Right ventricle myocardium superior (tissue), 1 donor: ENCODE measurements around the gene TNFRSF25. TPM values are rescaled to one million over a fixed set of nuclear protein-coding genes. Genes with fewer than 3 reads are reported as not detected.
A peak's percentile ranks its signal among the peaks of the same experiment; 100 is the strongest.
"Not testable (repeated sequence)": the region's sequence is repeated elsewhere in the genome, so short reads cannot be mapped to it uniquely, and the experiment has no call there.

Experiments
- ATAC-seq: fragments of 200-7000 bp; cut with Tn5 transposase; one replicate; pipeline ENCODE4 v1.9.1; 2020; ENCODE audit warnings: mild to moderate bottlenecking; ENCODE audit not compliant: poor library complexity
- DNase-seq: peaks from one replicate; pipeline ENCODE4 v3.0.0-alpha.2; 2020
- intact Hi-C: fragments of 100-400 bp; cut with DNase I; formaldehyde crosslinking; loops from one replicate; pipeline ENCODE4 v1.11.2; 2022
- total RNA-seq: library from RNA; stranded (reverse); fragmentation: NEBNext Ultra II Directional; extraction: Animal tissue kit (Norgen Biotek cat#: 25700); gene quantifications from one replicate; pipeline ENCODE4 v1.2.1, GENCODE V29; 2021
- donor health status: DM: no; HTN: yes; CAD: no; lungs with severe emphysema.

Gene TNFRSF25
- total RNA-seq, 1 donor from 2014 or later, result 13.7 TPM

DNA sequence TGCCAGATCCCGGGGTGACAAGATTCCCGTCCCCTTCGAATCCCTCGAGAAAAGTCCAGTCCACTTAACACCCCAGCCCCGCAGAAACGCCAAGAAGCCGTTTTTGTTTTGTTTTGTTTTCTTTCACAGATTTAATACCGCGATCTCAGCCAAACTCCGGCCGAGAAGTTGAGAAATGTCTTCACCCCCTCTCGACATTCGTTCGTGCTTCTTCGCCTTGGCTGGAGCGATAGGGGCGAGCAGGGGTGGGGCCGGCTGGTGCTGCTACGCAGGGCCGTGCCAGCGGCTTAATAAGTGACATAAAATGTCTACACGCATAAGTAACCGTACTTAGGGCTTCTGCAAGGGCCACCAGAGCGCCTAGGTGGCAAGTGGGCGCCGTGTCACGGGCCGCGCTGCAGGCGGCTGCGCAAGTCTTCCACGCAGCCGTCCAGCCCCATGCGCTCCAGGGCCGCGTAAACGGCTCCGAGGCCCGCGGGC is 4.9 kb downstream of the TNFRSF25 start:
- DNase-seq (no peak), ATAC-seq (peak; percentile 9)
- intact Hi-C loops, result no loop called here

DNA sequence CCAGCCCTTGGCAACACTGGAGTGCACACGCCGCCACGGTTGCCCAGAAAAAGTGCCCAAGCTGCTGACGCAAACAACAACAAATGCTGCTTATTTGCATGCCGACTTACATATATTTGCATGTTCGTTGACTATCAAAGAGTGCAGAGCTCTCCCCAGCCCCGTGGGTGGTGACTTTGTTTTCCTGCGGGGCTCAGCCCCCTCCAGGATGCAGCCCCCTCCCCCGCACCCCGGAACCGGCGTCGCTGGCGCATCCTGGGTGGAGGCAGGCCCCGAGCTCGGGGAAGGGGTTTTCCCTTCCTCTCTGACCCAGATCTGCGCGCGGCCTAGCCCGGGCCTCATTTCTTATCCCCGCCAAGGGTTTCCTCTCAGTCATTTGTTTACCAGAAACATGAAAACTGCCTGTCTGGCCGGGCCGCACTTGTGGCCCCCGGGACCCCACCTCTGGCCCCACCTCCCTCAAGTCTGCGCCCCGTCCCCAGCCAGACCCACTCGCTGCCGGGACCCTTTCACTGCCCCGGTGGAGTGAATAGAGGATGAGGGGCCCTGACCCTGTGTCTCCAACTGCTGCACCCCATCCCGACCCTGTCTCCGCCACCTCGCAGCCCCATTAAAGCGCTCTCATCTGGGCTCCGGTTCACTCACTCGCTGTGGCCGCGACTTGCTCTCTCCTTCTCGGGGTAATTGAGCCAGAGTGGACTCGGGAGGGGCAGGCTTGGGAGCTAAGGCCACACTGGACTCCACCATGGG is 5.5 kb downstream of the TNFRSF25 start:
- peak; percentile 10 for ATAC-seq
- intact Hi-C loops, result no loop called here

DNA sequence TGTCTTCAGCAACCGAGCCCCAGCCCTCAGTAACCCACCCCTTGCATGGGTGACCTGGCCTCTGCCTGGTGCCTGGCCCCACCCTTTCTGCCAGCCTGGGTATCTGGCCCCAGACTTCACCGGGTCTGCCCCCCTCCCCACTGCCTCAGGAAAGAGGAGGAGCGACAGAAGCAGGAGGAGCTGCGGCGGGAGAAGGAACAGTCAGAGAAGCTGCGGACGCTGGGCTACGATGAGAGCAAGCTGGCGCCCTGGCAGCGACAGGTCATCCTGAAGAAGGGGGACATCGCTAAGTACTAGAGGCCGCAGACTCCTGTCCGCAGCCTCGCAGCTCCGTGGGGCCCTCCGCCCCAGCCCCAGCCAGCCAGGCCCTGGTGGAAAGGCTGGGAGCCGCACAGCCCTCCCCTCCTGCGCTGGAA is 6.1 kb downstream of the TNFRSF25 start:
- ATAC-seq (peak; percentile 14), DNase-seq (no peak)
- intact Hi-C loops, result no loop called here

More for the DNA sequence above, 5.5 kb downstream of the TNFRSF25 start:
- DNase-seq, result no peak

DNA sequence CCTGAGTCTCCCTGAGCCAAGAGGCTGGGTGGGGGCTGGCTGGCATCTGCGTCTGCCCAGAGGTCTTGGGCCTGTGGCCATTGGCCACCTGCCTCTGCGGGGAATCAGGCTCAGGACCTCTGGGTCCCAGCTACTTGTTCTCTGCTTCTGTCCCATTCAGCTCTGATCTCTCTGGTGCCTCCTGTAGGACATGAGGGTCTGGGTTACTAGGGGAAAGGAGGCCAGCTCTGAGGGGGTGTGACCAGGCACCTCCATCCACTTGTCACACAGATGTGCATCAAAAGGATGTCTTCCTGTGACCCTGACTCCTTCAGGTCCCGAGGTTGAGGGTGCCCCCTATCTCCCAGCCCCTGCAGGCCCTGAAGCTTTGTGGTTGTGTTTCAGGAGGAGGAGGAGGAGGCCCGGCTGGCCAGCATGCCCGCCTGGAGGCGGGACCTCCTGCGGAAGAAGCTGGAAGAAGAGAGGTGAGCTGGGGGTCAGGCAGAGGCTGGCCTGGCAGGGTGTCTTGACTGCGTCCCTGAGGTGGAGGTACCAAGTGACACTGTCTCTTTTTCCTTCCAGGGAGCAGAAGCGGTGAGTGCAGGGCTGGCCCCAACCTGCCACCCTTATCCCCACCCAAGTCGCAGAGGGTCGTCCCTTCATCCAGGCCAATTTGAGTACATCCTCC is 9.0 kb downstream of the TNFRSF25 start:
- DNase-seq (no peak), ATAC-seq (no peak)
- intact Hi-C loops, result no loop called here

DNA sequence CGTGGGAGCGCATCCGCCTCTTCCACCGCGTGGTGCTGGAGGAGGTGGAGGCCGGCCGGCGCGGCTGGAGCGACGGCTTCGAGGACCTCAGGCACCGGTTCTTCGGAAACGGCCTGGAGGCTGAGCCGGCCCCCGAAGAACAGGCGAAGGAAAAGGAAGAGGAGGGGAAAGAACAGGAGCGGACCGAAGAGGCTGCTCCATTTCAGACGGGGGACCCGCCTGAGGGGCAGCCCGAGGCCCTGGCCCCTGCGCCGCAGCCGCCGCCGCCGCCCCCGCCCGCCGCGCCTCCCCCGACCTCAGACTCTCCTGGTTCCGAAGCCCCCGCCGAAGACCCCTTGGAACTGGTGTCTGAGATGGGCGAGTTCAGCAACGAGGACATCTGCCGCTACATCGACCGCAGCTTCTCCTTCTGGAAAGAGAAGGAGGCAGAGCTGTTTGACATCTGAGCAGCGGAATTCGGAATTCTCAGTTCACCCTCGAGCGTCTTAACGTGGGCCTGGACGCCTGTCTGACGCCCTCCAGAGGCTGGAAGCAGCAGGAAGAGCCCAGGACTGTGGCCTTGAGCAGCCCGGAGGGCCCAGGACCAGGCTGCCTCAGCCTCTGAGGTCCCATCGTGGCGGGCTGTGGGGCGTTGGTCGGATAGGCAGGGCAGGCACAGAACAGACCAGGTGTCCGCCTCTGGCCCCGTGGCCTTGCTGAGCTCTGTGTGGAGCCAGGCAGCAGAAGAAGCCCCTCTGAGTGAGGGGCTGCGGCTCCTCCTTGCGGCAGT is 10.0 kb downstream of the TNFRSF25 start:
- ATAC-seq, intact Hi-C loops, DNase-seq: not testable (repeated sequence)

DNA sequence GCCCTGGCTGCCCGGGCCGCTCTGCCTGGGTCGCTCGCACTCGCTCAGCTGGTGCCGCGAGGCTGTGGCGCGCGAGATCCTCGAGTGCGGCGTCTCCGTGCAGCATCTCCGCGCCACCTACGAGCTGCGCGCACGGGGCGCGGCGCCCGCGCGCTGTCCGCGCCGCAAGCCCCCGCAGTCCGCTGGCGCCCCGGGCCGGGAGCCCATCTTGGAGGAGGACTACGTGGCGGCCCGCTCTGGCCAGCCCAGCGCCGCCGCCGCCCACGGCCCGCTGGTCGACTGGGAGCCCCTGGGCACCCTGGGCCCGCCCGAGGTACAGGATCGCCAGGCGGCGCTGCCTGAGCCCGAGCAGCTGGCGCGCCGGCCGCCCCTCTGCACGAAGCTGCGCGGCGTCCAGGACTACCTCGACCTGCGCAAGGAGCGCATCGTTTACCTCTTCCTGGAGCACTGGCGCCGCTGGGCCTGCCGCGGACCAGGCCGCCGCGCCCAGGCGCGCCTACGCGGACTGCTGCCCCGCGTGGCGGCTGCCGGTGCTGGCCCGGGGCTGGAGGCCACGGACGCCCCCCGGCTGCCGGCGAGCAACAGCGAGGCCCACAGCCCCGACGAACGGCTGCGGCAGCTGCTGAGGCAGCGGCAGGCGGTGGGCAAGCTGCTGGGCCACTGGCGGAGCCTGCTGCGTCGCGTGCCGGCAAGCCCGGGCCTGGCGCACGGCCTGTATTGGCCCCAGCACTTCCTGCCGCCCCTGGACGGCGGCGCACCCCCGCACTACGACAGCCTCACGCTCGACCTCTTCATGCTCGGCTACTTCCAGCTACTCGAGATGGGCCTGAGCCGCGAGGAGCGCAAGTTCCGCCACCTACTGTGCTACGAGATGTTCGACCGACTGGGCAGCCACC is 10.9 kb downstream of the TNFRSF25 start:
- DNase-seq, result no peak
- no peak for ATAC-seq

DNA sequence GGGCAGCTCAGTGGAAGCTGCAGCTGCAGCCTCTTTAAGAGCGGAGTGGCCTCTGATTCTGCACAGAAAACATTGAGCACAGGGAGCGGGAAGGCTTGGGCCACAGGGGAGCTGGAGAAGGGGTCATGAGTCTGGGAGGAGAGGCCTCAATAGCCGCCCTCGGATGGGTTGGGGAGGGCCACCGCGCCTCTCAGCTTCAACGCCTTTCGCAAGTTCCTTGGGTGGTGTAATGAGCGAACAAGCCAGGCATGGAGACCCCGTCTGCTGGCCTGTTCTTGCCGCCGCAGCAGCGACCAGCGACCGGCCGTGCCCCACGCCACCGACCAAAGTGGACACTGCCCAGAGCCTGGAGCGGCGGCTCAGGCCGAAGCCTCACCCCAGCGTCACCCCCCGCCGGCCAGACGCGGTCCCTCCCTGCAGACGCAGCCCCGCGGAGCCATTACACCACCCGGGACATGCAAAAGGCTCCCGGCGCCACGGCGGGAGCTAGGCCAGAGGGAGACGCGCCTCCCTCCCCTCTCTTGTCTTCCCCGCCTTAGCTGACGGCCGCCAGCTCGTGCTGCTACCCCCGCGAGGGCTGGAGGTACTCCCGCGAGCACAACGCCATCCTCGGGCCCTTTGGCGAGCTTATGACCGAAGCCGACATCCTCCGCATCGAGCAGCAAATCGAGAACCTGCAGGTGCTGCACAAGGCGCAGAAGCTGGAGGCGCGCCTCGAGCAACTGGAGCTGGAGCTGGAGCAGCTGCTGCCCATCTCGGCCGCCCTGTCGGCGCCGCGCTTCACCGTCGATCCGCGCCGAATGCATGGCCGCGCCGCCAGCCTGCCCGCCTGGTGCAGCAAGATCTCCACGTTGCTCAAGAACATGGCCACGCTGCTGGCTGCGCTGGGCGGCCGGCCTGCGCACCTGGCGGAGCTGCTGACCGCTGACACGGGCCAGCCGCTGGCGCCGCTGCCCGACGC is 11.8 kb downstream of the TNFRSF25 start:
- intact Hi-C loops, ATAC-seq, DNase-seq: not testable (repeated sequence)

More for the DNA sequence above, 10.9 kb downstream of the TNFRSF25 start:
- intact Hi-C loops, result no loop called here

DNA sequence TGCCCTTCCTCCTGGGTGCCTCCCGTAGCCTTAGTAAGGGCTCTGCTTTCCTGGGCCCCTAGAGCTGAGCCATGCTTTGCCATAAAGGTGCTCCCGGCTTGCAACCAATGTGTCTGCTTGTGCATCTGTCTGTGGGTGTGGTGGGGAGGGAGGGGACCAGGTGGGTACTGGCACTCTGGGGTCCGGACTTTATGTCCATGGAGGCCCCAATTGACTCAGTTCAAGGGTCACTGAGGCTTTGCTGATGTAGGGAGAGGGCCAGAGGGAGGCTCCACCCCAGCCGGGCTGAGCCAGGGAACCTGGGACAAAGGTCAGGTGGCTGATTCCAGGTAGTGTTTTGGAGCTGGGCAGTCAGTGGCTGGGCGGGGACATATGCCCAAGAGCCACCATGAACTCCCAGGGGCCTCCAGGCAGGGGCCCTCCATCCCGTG is 15.0 kb downstream of the TNFRSF25 start:
- ATAC-seq (peak; percentile 21), DNase-seq (no peak)
- intact Hi-C loops, result no loop called here

DNA sequence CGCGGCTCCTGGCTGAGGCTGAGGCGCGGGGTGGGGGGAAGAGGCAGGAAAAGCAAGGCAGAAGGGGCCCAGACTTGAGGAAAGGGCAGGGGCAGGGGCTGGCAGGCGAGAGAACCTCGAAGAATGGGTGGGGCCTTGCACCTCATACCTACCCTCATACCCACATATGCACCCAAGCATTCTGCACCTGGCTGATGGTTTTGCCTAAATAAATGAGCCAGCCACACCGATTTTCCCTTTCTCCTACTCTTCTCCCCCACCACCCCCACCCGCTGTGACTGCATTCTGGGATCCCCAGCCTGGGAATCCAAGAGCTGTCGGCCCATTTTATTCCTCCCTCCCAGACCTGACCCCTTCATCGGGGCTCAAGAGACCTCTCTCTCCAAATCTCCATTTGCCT is 15.5 kb downstream of the TNFRSF25 start:
- DNase-seq, intact Hi-C loops, ATAC-seq: not testable (repeated sequence)

DNA sequence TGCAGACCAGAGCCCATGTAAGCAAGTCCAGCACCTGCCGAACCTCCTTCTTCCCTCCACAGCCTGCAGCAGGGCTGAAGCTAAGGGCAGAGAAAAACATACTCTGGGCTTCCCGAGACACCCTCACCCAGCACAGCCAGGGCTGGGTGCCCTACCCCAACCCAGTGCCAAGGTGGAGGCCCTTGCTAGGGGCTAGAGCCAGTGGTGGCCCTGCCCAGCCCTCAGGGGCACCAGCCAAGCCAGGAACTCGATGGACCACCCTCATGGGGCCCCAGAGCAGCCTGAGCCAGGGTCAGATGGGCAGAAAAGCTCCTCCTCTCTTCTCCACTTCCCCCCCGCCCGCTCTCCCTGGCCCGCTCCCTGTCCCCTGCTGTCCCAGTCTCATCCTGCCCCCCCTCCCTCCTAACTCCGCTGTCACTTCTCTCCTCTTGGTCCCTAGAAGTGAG is 15.9 kb downstream of the TNFRSF25 start:
- intact Hi-C loops, result no loop called here
- ATAC-seq, result no peak
- no peak for DNase-seq

DNA sequence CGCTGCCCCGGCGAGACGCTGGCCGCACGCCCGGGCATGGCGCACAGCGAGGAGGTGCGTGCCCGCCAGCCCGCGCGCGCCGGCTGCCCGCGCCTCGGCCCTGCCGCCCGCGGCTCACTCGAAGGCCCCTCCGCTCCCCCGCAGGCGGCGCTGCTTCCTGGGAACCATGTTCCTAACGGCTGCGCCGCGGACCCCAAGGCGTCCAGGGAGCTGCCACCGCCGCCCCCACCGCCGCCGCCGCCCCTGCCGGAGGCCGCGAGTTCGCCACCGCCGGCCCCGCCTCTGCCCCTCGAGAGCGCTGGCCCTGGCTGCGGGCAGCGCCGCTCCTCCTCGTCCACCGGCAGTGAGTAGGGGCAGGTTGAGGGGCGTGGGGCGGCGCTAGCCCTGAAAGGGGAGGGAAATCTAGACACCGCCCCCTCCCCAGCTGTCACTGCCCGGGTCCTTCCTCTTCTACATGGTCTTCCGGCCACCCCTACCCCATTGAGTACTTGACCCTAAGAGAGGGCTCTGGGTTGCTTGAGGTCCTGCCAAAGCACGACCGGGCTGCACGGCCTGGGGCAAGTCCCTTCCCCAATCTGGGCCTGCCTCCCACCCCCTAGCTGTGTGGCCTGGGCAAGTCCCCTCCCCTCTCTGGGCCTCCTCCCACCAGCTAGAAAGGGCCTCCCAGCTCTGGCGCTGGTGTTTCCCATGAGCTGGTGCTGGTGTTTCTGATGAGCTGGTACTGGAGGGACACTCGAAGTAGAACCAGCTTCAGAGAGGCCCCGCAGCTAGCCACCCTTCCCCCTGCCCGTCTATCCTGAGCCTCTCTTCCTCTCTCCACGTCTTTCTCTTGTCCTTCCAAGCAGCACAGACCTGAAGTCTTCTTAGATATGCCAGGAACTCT is 17.0 kb downstream of the TNFRSF25 start:
- intact Hi-C loops, result no loop called here
- ATAC-seq (peak; percentile 74), DNase-seq (no peak)

DNA sequence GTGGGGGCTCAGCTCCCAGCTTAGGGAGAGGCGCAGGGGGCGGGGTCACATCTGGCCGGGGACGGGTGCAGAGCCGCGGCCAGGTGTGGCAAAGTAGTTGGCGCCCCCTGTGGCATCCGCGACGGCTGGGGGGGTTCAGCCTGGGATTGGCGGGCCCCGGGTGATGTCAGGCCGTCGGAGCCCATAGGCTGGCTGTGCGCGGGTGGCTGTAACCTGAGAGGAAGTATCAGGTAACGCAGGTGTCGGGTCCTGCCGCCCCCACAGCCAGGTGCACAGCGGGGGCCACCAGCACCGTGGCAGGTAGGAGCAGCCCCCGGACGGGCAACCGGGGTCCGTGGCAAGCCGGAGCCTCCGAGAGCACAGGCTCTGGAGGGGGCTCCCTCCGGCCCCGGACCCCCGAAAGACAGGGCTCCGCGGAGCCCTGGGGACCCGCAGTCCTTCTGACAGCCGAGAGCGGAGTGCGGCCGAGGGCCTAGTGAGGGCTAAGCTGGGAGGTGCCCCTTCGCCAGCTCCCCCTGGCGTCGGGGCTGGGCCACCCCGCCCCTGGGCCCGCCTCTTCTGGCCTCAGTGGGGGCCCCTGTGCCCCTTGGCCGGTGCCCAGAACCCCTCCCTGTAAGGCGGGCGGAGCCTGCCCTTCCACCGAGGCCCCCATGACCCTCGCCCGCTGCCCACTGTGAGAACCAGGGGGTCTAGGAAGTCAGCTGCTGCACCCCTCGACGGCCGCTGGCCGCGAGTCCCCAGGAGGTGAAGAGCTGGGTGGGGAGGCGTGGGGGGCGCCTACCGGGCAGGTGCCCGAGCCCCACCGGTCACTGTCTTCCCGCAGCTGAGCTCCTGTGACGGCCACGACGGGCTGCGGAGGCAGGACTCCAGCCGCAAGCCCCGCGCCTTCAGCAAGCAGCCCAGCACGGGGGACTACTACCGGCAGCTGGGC is 17.9 kb downstream of the TNFRSF25 start:
- ATAC-seq, result no peak
- intact Hi-C loops, result no loop called here

DNA sequence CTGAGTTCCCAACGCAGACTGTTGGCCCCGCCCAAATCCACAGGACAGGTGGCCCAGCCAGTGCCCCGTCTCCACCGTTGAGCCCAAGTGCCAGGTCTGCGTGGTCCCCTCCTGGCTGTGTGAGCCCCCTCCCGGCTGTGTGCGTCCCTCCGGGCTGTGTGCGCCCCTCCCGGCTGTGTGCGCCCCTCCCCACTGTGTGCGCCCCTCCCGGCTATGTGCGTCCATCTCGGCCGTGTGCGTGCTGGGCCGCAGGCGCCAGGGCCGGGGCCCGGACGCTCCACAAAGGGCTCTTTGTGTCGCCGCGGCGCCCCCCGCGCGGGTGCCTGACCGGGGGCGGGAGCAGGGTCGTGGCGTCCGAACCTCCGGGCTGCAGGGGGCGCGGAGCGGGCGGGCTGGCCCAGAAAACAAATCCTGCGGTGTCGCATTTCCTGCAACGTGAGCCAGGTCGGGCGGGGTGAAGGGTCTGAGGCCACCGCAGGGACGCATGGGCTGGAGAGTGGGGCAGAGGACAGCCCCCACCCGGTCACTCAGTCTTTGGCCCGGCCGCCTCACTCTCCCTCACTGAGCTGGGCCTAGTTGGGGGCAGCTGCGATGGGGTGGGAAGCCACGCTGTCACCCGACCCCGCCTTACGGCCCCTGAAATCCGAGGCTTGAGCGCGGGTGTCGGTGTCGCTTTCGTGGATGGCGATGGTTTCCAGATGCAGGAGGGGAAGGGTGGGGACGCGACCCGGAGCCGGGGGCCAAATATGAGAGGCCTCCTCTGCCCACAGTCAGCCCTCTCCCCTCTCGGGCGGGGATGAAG is 18.8 kb downstream of the TNFRSF25 start:
- DNase-seq, result no peak
- intact Hi-C loops, result no loop called here
- ATAC-seq, result no peak

More for the DNA sequence above, 17.9 kb downstream of the TNFRSF25 start:
- DNase-seq, result no peak

DNA sequence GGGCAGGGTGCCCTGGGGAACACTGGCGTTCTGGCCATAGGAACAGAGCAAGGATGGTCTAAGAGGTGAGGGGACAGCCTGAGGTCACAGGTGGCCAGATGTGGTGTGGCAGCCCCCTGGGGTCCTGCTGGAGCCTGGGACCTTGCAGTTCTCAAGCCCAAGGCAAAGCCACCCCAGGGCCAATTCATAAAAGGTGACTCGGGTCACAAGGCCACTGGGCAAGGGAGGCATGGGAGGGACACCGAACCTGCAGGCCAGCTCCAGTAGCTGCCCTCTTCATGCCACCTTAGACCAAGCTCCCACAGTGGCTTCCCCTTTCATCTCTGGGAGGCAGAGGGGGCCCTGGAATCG is 19.3 kb downstream of the TNFRSF25 start:
- no peak for ATAC-seq
- intact Hi-C loops, result no loop called here
- no peak for DNase-seq
